Subcutaneous adipose tissue (tissue), 4 donors: ENCODE results near the gene CDADC1. TPM values are rescaled to one million over a fixed set of nuclear protein-coding genes. Genes with fewer than 3 reads are reported as not detected.

Source experiments
- total RNA-seq, 4 donors: library from RNA; depleted of rRNA; stranded (reverse); fragments of >200 nt; gene quantifications; one replicate each; pipeline ENCODE4 v1.1.0, GENCODE V29; 2016
- TF ChIP-seq, protein P1 (sequence below): fragments of 450-650 bp; IDR thresholded peaks from one replicate; pipeline ENCODE4 v1.5.1; 2016; ENCODE audit warnings: low read depth, mild to moderate bottlenecking, control low read depth, antibody characterized with exemption, moderate library complexity

Gene CDADC1
- total RNA-seq, 4 donors from 2014 or later = 7.0 to 11.2 (median 9.5) TPM

DNA sequence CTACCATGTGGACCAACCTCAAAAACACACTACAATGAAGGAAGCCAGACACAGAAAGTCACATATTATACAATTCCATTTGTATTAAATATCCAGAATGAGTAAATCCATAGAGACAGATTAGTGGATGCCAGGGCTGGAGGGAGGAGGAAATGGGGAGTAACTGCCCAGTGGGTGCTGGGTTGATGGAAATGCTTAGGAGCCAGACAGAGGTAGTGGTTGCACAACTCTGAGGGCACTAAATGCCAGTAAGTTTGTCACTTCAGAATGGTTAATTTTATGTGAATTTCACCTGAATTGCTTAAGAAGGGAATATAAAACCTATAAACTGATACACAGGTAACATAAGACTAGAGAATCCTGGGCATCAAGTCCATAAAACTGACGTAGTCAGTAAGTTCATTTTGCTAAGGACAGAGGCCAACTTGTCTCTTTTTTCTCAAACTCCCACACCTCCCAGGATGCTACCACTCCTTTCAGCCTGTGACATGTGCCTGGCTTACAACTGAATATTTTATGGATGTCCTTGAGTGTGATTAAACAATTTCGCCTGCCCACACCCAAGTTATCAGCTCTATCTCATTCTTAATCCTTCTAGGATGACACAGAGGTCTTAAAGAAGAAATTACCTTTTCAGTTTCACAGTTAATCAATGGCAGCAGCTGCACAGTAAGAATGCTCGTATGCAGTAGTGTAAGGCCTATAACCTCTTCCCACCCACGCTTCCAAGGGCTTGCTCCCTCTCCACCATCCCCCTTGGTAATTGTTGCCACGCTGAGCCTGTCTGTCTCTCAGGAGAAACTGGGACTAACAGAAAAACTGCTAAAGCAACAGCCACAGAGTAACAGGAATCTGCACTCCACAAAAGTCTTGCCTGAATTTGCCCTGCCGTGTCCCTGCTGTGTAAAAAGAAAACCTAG lies 33.5 kb upstream of the CDADC1 start:
- TF ChIP-seq, protein P1, sequence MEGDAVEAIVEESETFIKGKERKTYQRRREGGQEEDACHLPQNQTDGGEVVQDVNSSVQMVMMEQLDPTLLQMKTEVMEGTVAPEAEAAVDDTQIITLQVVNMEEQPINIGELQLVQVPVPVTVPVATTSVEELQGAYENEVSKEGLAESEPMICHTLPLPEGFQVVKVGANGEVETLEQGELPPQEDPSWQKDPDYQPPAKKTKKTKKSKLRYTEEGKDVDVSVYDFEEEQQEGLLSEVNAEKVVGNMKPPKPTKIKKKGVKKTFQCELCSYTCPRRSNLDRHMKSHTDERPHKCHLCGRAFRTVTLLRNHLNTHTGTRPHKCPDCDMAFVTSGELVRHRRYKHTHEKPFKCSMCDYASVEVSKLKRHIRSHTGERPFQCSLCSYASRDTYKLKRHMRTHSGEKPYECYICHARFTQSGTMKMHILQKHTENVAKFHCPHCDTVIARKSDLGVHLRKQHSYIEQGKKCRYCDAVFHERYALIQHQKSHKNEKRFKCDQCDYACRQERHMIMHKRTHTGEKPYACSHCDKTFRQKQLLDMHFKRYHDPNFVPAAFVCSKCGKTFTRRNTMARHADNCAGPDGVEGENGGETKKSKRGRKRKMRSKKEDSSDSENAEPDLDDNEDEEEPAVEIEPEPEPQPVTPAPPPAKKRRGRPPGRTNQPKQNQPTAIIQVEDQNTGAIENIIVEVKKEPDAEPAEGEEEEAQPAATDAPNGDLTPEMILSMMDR = no peak

DNA sequence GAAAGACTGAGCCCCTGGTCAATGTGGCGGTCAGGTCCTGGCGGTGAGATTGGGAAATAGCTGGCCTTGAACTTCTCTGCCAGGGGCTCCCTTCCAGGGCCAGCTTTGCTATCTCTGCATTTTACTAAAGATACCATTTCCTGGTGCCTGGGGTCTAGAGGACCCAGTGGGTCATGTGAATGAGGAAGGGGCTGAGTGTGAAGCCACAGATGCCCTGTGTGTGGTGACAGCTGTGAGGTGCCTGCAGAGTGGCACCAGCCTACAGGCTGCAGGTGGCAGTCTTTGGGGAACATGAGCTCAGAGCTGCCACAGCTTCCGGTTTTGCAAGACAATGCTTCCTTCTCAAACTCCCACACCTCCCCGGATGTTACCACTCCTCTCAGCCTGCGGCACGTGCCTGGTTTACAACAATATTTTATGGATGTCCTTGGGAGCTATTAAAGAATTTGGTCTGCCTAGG lies 32.8 kb upstream of the CDADC1 start:
- TF ChIP-seq, protein P1 = no peak

DNA sequence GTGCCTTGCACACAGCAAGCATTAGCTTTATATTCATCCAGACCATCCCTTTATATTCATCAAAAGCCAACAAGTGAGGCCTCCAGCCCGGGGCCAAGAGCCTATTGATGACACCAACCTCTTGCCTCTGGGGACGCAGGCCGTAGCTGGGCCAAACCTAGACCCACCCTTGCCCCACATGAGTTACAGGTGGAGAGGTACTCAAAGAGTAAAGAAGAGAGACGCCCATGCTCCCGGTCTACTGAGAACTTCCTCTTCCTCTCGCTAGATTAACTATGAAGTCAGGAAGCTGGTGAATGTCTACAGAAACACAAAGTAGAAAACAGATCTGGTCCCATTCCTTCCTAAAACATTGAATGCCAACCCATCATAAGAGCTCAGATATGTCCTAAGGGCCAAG lies 31.4 kb upstream of the CDADC1 start:
- TF ChIP-seq, protein P1 = no peak

DNA sequence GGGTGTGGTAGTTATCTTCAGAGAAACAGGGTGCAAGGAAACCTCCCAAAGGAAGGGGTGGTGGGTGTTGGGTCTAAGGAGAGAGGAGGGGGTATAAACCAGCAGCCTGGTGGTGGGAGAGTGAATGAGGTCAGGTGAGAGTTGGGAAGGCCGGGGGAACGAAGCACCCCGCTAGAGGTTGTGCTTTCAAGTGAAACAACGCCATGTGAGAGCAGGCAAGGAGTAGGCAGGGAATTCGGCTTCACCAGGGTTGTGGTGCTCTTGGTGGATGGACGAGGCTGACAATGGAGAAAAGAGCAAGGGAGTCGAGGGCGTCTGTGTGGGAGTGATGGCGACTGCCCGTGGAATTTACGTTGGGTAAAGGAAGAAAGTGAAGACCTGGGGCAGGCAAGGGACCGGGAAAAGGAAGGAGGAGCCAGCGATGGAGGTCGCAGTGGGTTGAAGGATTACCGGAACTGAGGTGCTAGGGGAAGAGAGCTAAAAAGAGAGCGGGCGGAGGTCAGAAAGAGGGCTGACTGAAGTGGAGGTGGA lies 29.7 kb upstream of the CDADC1 start:
- TF ChIP-seq, protein P1 = no peak

DNA sequence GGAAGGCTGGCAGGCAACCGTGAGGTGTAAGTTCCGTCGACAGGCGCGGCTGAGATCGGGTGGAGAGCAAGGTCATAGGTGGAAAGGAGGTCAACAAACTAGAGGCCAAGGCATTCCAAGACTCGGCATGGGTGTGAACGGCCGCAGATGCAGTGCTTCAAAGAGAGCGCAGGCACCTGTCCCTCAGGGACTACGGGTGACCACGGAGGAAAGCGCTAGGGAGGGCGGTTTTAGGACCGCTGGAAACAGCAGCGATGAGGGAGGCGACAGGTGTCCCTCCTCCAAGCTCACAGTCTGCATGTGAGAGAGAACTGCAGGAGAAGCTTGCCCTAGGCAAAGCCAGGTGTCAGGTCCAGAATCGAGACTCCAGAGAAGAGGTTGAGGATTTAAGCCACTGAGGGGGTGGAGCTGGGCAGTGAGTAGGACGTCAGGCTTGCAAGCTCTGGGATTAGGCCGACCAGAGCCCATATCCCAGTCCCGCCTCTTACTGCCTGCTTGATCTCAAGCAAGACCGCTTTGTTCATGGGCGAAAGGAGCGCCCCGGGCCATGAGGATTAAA lies 29.2 kb upstream of the CDADC1 start:
- TF ChIP-seq, protein P1 = no peak

DNA sequence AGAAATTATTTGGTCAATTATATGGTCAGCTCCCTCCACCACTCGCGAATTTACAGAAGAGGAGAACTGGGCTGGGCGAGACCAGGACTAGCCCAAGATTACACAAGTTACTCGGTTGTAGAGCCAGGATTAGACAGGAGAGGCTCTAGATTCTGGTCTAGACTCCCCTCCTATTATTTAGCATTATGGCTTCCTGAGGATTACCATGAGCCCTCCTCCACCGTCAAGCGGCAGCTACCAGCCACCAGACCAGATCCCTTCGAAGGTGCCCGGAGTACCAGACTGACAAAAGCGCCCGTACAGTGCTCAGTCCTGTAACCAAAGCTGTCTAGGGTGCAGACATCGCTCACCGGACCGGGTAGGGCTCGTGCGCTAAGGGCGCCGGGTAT lies 28.1 kb upstream of the CDADC1 start:
- TF ChIP-seq, protein P1 = no peak

DNA sequence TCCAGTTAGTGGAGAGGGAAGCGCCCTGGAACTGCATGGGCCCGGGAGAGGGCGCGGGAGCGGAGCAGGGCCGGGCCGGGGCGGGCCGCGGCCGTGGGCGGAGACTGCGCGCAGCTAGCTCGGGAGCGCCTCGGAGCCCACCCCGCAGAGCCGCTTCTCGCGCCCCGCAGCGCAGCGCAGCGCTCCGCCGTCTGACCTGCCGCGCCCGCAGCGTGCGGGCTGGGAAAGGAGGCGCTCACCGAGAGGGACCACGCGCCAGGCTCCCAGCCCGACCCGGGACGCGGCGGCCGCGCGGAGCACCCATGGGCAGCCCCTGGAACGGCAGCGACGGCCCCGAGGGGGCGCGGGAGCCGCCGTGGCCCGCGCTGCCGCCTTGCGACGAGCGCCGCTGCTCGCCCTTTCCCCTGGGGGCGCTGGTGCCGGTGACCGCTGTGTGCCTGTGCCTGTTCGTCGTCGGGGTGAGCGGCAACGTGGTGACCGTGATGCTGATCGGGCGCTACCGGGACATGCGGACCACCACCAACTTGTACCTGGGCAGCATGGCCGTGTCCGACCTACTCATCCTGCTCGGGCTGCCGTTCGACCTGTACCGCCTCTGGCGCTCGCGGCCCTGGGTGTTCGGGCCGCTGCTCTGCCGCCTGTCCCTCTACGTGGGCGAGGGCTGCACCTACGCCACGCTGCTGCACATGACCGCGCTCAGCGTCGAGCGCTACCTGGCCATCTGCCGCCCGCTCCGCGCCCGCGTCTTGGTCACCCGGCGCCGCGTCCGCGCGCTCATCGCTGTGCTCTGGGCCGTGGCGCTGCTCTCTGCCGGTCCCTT lies 27.5 kb upstream of the CDADC1 start, which contains the start of gene MLNR:
Gene MLNR, plus strand, starts transcription at position 303 of the 820 bp plus-strand sequence. Its CDS starts 0 bp downstream, at position 303.
- TF ChIP-seq, protein P1 = no peak
